Measurements from ENCODE around the gene OR10H5.
"Not testable (repeated sequence)": the region's sequence is repeated elsewhere in the genome, so short reads cannot be mapped to it uniquely, and the experiment has no call there.

DNA sequence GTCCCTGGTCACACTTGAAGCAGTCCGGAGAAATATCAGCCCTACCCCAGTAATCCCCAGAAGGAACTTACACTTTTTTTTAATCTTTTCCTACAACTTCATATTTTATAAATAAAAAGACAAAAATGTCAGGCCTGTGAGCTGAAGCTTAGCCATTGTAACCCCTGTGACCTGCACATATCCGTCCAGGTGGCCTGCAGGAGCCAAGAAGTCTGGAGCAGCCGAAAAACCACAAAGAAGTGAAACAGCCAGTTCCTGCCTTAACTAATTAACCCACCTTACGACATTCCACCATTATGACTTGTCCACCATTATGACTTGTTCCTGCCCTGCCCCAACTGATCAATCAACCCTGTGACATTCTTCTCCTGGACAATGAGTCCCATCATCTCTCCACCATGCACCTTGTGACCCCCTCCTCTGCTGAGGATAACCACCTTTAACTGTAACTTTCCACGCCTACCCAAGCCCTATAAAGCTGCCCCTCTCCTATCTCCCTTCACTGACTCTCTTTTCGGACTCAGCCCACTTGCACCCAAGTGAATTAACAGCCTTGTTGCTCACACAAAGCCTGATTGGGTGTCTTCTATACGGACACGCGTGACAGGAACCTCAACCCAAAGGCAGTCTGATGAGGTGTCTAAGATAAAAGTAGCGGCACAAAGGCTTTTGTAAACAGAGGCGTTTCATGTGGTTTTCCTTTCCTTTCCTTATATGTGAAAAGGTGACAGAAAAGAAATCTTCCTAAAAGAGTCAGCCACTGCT is 48.3 kb downstream of the OR10H5 start:
- TF ChIP-seq CTCF (IDR thresholded peaks at IDR 0.05; ENCODE audit: borderline replicate concordance, extremely low read depth, low read length, poor library complexity, severe bottlenecking); EZH2 (IDR thresholded peaks at IDR 0.05; ENCODE audit: borderline replicate concordance, low read depth, low read length, severe bottlenecking): not testable (repeated sequence)

Measured in DND-41 (cell line).